GM19397 (cell line): ENCODE measurements around the gene FRRS1L.

ENCODE experiments used
- ATAC-seq: cut with Tn5 transposase; IDR thresholded peaks from one replicate; pipeline ENCODE4 v1.9.1; 2021; ENCODE audit warnings: mild to moderate bottlenecking, moderate library complexity; ENCODE audit not compliant: unreplicated experiment

Gene FRRS1L

DNA sequence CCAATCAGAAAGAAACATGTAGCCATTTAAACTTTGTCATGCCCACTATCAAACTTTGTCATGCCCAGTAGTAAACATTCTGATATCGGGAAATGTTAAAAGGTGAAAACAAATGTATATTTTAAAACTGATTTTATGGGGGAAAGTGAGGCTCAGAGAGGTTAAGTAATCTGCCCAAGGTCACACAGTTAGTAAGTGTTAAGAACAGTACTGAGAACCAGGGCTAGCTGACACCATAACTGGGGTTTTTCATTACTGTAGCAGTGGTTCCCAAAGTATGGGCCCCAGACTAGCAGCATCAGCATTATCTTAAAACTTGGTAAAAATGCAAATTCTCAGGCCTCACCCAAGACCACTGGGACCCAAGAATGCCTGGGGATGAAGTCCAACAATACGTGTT, 9.9 kb upstream of the FRRS1L start:
- no peak for ATAC-seq

DNA sequence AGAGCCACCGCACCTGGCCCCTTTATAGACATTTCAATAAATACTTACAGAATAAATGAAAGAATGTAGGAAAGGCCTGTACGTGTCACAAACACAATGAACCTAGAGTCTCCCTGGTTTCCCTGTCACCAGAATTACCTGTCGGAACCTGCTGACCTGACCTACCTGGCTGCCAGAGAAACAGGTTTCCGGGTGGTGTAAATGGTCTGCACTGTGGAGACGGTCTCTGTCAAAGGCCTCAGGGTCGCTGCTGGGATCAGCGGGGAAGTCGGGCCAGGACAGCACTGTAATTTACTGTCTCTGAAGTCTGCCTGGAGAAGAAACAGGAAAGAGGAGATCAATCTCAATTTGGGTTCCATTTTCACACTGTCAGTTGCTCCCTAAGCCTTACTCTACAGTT, 9.3 kb upstream of the FRRS1L start:
- no peak for ATAC-seq

DNA sequence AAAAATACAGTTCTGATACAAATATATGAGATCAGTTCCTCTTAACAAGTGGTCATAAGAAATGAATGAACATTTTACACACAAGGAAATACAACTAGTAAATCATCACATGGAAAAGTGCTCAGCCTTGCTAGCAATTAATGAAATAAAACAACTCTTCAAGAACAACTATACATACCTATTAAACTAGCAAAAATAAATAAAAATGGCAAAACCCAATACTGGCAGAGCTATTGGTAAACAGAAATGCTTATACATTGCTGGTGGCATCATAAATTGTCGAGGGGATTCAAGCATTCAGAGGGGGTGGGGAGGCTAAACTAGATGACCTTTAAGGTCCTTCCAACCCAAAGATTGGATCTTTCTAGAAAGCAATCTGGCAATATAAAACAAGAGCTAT, 5.9 kb upstream of the FRRS1L start:
- ATAC-seq: no peak

DNA sequence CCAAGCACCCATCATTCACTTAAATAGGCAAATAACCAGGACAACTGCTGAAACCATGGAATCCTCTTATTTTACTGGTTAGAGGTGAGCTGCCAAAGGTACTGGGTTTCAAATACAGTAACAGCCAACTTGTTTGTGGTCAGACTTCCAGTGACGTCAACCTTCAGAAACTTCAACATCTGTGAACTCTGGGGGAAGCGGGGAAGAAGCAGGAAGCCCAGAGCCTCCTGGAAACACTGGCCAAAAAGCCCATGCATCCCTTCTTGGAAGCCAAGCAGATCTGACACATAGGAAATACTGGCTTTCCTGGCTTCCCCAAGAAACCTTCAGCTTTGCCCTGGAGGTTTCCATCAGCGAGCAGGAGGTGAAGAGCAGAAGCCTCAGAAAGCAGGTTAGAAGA, 4.9 kb upstream of the FRRS1L start:
- ATAC-seq: no peak

DNA sequence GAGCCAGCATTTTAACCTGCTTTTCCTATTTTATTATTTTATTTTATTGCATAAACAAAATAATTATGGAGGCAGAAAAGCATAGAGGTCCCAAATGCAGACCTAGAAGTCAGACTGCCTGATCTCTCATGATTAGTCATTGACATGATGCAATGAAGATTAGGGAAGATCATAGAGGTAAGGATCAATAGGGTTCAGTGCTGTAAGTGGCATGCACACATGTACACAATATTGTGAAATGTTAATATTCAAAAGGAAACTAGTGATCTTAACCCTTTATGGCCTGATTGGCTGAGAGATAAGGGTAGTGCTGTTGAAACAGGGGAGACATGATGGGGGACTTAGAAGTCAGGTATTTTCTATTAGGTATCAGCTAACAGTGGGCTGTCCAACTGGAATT, 1.1 kb upstream of the FRRS1L start:
- no peak for ATAC-seq

DNA sequence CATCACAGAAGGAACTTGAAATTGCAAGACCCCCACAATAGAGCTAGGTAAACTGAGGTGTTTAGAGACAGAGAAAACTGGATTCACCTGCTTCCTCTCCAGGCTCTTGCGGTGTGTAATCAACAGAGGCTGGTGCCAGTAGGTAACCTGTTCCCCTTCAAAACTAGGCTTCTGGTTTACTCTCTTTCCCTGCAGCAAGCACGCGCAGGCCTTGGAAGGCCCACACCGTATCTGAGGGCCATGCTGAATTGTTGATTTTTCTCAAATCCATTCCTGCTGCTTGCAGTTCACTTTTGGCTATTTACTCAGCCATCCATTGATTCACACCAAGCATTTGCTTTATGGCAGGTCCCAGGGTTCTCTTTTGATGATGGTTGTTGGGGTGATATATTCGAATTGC, 667 bp upstream of the FRRS1L start:
- no peak for ATAC-seq

DNA sequence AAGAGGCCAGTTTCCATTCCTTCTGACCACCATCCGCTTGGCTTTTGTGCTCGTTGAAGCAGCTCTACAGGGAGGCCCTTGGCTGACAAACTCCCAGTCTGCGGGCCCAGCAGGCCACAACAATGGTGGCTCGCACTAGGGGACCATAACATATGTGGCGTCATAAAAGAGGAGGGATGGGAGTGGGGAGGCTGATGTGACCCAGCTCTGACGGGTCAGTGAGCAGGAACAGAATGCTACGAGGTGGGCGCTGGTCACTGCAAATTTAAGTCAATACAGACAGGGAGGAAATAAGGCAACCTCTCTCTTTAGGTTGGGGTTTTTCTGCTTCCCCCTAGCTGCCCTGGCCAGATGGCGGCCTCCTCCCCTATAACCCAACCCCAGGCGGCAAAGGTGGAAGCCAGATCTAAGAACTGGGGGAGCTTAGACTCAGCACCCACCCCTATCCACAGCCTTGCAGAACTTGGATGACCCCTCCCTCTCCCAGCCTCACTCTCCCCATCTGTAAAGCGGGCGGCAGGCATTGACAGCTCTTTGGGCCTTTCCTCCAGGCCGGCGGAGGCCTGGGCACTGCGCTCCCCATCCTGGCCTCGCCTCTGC, 778 bp downstream of the FRRS1L start:
- no peak for ATAC-seq

DNA sequence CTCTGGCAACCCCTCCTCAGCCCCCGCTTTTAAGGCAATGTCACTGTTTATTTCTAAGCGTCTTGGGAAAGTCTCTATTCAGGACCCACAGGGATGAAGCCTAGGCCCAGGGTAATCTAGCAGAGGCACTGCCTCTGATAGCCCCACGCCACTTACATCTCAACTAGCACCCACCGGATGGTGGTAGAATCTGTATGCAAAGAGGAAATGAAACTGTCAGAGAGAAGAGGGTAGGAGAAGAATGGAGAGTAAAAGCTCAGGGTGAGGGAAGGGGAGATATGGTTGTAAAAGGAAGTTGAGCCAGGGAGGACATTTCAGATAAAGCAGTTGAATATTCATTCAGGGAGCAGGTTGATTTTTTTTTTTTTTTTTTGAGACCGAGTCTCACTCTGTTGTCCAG, 3.0 kb downstream of the FRRS1L start:
- peak; percentile 74 for ATAC-seq

DNA sequence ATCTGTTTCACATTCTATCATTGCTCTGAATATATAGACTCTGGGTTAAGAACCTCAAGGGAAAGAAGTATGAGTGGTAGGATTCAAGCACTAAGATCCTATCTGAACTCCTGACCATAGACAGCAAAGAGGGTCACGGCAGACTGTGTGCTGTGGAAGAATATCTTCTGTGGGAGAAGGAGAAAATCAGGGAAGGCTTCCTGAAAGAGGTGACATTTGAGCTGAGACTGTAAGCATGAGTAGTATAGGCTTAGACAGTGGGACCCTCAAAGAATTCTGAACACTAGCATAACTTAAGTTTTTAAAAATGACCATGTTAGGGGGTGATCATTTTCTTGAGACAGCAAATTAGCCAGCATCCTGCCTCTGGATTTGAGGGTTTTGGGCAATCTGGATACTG, 3.9 kb downstream of the FRRS1L start:
- no peak for ATAC-seq

DNA sequence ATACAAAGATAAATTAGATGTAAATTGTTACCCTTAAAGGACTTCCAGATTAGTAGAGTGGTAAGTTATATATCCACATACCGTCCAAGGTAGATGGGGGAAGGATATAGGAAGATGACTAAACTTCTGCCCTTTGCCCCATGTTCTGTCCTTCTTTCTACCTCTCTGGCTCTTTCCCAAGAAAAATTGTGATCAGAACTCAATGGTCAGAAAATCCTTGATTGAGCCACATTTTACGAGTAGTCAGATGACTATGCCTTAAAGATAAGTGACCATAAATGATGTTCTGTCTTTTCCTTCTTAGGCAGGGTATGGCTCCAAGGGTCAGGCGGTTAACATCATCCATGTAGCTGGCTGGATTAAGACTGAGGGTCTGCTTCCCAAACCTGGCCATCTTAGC, 4.4 kb downstream of the FRRS1L start:
- ATAC-seq: no peak

DNA sequence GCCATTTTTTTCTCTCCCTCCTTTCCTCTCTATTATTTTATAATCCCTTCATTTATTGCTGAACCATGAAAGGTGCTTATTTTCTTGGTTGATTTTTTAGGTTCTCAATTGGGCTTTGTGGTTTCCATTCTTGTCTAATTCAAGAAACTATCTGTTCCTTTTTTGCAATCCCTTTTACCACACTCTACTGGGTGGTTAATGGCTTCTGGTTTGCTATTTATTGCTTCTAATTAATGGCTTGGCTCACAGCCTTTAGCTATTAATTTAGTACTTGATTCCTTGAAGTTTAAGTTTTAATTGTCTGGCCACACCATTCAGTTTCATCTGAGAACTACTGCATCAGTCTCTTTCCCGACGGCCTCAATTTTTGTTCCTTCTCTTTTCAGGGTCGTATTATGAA, 5.6 kb downstream of the FRRS1L start:
- no peak for ATAC-seq

DNA sequence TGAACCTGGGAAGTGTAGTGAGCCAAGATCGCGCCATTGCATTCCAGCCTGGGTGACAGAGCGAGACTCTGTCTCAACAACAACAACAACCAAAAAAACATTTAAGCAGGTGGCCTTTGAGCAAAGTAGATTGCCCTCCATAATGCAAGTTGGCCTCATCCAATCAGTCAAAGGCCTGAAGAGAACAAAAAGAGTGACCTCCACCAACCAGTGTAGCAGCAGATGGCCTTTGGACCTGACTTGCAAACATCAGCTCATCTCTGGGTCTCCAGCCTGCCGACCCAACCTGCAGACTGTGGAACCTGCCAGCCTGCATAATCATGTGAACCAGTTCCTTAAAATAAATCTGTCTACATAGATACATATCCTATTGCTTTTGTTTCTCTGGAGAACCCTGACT, 7.5 kb downstream of the FRRS1L start:
- no peak for ATAC-seq

DNA sequence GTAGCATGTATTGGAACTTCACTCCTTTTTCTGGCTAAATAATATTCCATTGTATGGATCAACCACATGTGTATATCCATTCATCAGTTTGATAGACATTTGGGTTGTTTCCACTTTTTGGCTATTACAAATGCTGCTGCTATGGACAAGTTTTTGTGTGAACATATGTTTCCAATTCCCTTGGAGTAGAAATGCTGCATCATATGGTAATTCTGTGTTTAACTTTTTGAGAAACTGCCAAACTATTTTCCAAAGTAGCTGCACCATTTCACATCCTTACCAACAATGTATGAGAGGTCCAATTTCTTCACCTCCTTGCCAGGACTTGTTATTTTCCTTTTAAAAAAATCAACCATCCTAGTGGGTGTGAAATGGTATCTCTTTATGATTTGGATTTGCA, 8.4 kb downstream of the FRRS1L start:
- ATAC-seq: no peak

DNA sequence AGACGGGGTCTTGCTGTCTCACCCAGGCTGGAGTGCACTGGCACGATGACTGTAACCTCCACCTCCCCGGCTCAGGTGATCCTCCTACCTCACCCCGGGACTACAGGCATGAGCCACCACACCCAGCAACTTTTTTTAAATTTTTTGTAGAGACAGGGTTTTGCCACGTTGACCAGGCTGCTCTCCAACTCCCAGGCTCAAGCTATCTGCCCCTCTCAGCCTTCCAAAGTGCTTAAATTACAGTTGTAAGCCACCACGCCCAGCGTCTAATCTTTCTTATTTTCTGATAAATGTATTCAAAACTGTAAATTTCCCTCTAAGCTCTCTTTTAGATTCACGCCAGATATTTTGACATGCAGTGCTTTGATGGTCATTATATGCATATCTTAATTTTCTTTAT, 10.3 kb downstream of the FRRS1L start:
- no peak for ATAC-seq

DNA sequence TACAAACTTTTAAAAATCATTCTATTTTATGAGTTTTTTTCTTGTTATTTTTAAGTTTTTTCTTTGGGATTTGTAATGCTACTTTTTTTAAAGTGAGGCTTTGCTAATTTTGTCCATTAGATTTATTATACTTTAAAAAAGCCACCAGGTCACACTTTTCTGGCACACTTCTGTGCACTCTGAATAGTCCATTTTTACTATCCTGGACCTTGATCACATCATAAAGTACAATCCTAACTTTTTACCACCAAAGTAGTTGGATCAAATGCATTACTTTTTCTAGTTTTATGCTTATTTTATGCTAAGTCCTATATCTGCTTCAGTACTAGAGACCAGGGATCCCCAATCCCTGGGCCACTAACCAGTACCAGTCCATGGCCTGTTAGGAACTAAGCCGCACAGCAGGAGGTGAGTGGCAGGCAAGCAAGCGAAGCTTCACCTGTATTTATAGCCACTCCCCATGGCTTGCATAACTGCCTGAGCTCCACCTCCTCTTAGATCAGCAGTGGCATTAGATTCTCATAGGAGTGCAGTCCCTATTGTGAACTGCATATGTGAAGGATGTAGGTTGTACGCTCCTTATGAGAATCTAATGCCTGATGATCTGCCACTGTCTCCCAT, 16.0 kb downstream of the FRRS1L start:
- ATAC-seq: no peak

DNA sequence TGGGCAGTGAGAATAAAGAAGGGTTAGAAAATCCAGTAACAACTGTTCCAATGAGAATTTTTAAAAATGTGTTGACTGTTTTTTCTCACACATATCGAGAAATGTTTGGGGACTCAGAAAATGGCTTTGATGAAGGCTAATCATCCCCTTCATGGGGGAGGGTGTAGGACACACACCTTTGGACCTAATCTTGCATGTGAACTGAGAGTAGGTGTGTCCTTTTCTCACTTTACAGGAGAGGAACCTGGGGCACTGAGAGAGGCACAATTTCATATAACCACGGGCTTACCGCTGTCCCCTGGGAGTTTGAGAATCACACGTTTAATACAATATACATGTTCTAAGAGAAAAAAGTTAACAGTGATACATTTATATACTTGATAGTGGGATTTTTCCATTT, 17.3 kb downstream of the FRRS1L start:
- ATAC-seq: no peak

DNA sequence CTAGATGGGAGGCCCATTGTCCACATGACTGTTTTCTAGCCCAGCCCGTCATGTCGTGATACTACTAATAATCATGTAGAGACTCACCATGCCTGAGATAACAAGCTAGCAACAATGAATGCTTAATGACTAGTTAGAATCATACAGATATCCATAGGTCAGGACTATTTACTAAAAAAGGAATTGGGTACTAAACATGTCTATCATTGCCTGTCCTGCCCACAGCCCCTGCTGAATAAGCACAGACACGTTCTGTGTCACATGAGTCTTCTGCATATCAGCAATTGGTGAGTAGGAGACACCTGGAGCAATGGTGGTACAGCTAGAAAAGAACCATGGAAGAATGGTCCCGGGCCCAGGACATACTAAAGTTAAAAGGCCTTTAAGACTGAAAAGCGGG, 18.0 kb downstream of the FRRS1L start:
- ATAC-seq: no peak

DNA sequence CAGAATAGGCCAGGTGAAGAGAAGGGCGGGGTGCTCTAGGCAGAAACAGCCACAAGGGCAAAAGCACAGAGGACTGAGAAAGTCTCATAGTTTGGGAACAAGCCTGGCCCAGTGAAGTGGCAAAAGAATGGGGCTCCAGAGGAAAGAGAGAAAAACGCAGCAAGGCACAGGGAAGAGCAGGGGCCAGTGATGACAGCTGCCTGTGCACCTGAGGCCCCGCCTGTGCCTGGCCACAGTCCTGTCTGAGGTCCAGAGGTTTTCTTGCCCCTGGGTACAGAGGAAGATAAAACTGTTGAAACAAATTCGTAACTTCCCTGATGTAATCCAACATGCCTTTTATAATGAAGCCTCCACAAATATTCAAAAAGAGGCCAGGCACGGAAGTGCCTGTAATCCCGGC, 22.0 kb downstream of the FRRS1L start:
- no peak for ATAC-seq

DNA sequence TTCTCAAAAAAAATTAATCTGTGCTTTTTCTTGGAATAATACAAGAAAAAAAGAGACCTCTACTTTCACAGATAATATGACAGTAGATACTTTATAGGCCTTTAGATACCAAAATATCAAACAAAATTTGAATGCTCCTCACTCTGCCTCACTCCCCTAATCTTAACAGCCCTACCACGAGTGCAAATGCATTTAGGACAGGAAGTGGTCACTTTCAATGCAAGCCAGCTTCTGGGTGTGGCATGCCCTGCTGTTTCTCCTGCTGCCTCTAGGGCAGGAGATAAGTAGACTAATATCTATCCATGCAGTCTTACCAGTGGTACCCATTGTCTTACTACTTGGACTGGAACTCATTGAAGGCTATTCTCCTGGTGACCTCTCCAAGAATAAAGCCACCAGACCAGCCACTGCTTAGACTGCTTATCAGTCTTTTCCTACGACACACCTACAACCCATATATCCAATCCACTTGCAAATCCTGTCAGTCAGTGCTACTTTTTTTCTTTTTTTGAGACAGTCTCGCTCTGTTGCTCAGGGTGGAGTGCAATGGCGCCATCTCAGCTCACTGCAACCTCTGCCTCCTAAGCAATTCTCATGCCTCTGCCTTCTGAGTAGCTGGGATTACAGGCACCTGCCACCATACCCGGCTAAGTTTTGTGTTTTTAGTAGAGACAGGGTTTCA, 23.0 kb downstream of the FRRS1L start:
- ATAC-seq: peak; percentile 90

DNA sequence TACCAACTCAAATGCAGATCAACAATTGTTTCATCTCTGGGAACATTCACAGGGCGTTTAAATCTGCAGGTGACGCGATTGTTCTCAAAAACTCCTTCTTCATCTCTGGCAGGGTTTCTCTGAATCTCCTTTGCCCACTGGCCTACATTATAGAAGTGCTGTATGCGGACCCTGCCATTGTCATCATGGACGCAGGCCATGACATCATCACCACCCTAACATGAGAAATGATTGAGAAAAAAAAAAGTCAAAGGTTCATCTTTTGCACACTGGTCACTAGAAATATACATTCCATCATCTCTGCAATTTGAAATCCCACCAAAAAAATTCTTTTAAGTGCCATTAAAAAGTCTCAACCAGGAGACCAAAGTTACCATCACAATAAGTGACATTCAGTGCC, 25.7 kb downstream of the FRRS1L start:
- no peak for ATAC-seq

DNA sequence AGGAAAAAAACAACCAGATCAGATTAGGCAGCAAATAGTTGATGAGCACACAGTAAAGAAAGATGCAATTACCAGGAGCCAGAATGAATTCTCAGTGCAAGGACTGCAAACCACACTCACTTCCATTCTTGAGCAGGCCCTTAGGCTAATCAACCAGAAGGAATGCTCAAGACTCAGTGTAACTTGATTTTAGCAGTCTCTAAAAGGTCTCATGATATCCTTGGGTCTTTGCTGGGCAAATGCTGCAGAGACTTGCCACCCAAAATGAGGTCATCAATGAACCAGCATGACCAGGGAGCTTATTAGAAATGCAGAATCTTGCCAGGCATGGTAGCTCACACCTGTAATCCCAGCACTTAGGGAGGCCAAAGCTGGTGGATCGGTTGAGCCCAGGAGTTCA, 27.2 kb downstream of the FRRS1L start:
- no peak for ATAC-seq

DNA sequence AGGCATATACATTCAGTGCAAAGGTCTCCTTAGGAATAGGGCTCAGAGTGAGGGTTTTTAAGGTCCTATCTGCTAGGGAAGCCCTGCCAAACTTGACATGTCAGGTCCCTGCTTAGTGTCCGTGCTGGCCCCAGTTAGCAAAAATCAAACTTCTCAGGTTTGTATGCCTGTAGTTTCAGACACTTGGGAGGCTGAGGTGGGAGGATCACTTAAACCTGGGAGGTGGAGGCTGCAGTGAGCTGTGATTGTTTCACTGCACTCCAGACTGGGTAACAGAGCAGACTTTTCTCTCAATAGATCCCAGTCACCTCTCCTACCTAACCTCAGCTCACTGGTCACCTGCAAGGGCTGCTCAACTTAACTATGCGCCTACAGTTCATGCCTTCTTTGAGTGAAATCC, 28.6 kb downstream of the FRRS1L start:
- no peak for ATAC-seq

DNA sequence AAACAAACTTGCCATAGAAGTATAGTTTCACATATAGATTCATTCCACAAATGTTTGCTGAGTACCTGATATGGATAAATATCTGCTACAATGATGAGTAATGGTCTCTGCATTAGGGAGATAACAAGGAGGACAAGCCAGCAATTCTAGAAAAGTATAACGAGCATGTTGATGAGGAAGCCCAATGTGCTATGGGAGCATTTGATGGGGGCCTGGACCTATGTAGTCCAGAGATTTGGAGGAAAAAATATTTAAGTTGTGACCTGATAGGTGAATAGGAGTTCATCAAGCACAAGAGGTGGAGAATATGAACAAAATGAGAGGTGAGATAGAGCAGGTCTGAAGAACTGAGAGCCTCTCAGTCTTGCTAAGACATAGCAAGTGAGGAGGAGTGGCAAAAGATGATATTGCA, 32.9 kb downstream of the FRRS1L start:
- no peak for ATAC-seq
